ENCODE results near the gene PROSER3. TPM values are rescaled to one million over a fixed set of nuclear protein-coding genes. Genes with fewer than 3 reads are reported as not detected.
A peak's percentile ranks its signal among the peaks of the same experiment; 100 is the strongest.

PROSER3 gene
- total and polyA plus RNA-seq, 9 of the 15 experiments (the other 6 are each of a cell fraction or from before 2014, with no cell fraction given): 1.0 to 39.5 (median 5.1) TPM

DNA sequence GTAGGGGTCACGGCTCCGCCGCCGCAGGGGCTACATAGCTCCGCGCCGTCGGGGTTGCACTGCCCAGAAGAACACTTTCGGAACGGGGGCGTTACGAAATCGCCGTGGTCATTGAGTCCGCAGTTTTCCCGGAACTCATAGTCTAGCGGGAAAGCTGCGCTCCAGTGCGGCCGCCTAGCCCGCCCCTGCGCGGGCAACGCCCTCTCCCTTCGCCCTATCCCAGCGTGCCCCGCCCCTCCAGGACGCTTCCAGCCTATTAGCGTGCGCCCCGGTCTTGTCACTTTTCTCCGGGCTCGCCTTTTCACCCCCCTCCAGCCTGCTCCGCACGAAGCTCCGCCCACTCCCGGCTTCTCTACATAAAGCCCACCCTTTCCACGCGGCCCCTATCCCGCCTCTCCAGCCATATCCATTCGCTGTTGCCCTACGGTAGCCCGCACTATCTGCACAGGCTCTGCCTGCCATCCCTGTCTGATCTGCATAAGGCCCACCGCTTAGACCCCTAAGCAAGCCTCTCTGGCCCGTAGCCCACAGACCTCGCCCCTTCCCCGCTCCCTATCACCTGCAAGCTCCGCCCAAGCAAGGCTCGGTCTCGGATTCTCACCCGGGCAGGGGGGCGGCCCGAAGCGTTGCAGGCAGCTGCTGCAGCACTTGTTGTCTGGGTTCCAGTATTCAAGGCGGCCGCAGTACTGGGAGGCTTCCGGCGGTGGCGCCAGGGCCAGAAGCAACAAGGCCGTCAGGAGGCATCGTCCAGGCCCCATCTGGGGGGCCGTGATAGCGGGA is 17.4 kb upstream of the PROSER3 start (continued):
- peak; percentile 45 for TF ChIP-seq SP2 (IDR thresholded peaks at IDR 0.05; ENCODE audit: extremely low read depth, low read depth, low read length, poor library complexity, severe bottlenecking)
- TF ChIP-seq TAF7 (tag; IDR thresholded peaks at IDR 0.05): peak; percentile 34; the same call in 1 of the 2 replicates
- TF ChIP-seq ETV5 (CRISPR knock-in tag; IDR thresholded peaks at IDR 0.05; ENCODE audit: low read depth): peak; percentile 65
- TF ChIP-seq ELF2 (CRISPR knock-in tag; IDR thresholded peaks at IDR 0.05): 0 out of 2 replicates have a peak, but pooled peaks have one; percentile 31
- no peak for TF ChIP-seq KLF6 (CRISPR knock-in tag; IDR thresholded peaks at IDR 0.05; ENCODE audit: borderline replicate concordance)
- peak; percentile 75 for TF ChIP-seq KLF1 (tag; IDR thresholded peaks at IDR 0.05)
- TF ChIP-seq GMEB1 (CRISPR knock-in tag; IDR thresholded peaks at IDR 0.05): no peak
- TF ChIP-seq NONO (IDR thresholded peaks at IDR 0.05; ENCODE audit: low read depth in 2 of 2, low read length in 1 of 2): 0 out of 4 replicates have a peak, but pooled peaks of 1 of the 2 experiments have one; percentile 31
- TF ChIP-seq ZBTB11 (CRISPR knock-in tag; IDR thresholded peaks at IDR 0.05): peak in 1 of 3 experiments; percentile 71; a peak in 1 of 6 replicates
- peak; percentile 93 for TF ChIP-seq PKNOX1 (IDR thresholded peaks at IDR 0.05)
- TF ChIP-seq POLR2G (IDR thresholded peaks at IDR 0.05; ENCODE audit: low read depth, low read length): peak; percentile 89
- TF ChIP-seq ZFX (CRISPR knock-in tag; IDR thresholded peaks at IDR 0.05): peak; percentile 85
- TF ChIP-seq SAFB2 (IDR thresholded peaks at IDR 0.05; ENCODE audit: borderline replicate concordance, low read depth, low read length, severe bottlenecking): no peak
- peak in 1 of 2 experiments; percentile 74; a peak in 1 of 4 replicates for TF ChIP-seq SRF (CRISPR knock-in tag; IDR thresholded peaks at IDR 0.05)
- TF ChIP-seq NFE2 (IDR thresholded peaks at IDR 0.05; ENCODE audit: low read depth): 0 out of 2 replicates have a peak, but pooled peaks have one; percentile 6
- TF ChIP-seq MTA3 (IDR thresholded peaks at IDR 0.05; ENCODE audit: borderline replicate concordance): peak; percentile 93; the same call in 1 of the 2 replicates
- TF ChIP-seq RBM39 (optimal IDR thresholded peaks at IDR 0.05; ENCODE audit: low read depth, low read length): peak; percentile 67
- peak; percentile 70 for TF ChIP-seq HDAC2 (IDR thresholded peaks at IDR 0.05)

All from K562 (cell line).